Vagina (tissue), 2 donors: ENCODE data around the gene HOXB3. TPM values are rescaled to one million over a fixed set of nuclear protein-coding genes. Genes with fewer than 3 reads are reported as not detected.

Source experiments
- DNase-seq, 2 donors: peaks; one replicate each; pipeline ENCODE4 v3.0.0-alpha.2; 2017; ENCODE audit errors: extremely low spot score in 2 of 2
- H3K27ac ChIP-seq: fragments of 200-600 bp; sonication (generic); one replicate; pipeline ENCODE4 v1.5.1; 2019
- H3K27me3 ChIP-seq: fragments of 200-600 bp; sonication (generic); one replicate; pipeline ENCODE4 v1.5.1; 2019
- H3K36me3 ChIP-seq, 2 donors: fragments of 200-600 bp; sonication (generic); one replicate each; pipeline ENCODE4 v1.5.1; 2017 to 2019
- H3K4me1 ChIP-seq: fragments of 200-600 bp; sonication (generic); one replicate; pipeline ENCODE4 v1.5.1; 2019
- H3K4me3 ChIP-seq, 2 donors: fragments of 200-600 bp; sonication (generic); 1 replicate in 1 of 2; 2 replicates in 1 of 2; pipeline ENCODE4 v1.5.1; 2016 to 2019
- H3K9me3 ChIP-seq: fragments of 200-600 bp; sonication (generic); one replicate; pipeline ENCODE4 v1.5.1; 2019
- POLR2A ChIP-seq, 2 donors: fragments of 450-650 bp; IDR thresholded peaks; one replicate each; pipeline ENCODE4 v1.6.1; 2017; ENCODE audit warnings: antibody characterized with exemption in 2 of 2, mild to moderate bottlenecking in 2 of 2, moderate library complexity in 2 of 2
- POLR2AphosphoS5 ChIP-seq, 2 donors: sonication (generic); formaldehyde crosslinking; IDR thresholded peaks; one replicate each; pipeline ENCODE4 v1.9.0; 2017; ENCODE audit warnings: antibody characterized with exemption in 2 of 2, mild to moderate bottlenecking in 2 of 2, low read depth in 1 of 2; ENCODE audit not compliant: insufficient read depth in 1 of 2
- intact Hi-C: fragments of 100-400 bp; cut with DNase I; formaldehyde crosslinking; loops from one replicate; pipeline ENCODE4 v1.15.1; 2023
- total RNA-seq: library from RNA; depleted of rRNA; stranded (reverse); fragments of >200 nt; gene quantifications from one replicate; pipeline ENCODE4 v1.2.3, GENCODE V29; 2016
- TF ChIP-seq, protein P1 (sequence below), 3 experiments: fragments of 450-650 bp in 2 of 3; fragments of 200-600 bp in 1 of 3; sonication (generic) in 1 of 3; IDR thresholded peaks; one replicate each; pipeline ENCODE4 v1.5.1; 2017 to 2019; ENCODE audit warnings: antibody characterized with exemption in 3 of 3, mild to moderate bottlenecking in 2 of 3, moderate library complexity in 2 of 3

The HOXB3 gene
- total RNA-seq, 1 donor from 2014 or later, result 17.7 TPM

DNA sequence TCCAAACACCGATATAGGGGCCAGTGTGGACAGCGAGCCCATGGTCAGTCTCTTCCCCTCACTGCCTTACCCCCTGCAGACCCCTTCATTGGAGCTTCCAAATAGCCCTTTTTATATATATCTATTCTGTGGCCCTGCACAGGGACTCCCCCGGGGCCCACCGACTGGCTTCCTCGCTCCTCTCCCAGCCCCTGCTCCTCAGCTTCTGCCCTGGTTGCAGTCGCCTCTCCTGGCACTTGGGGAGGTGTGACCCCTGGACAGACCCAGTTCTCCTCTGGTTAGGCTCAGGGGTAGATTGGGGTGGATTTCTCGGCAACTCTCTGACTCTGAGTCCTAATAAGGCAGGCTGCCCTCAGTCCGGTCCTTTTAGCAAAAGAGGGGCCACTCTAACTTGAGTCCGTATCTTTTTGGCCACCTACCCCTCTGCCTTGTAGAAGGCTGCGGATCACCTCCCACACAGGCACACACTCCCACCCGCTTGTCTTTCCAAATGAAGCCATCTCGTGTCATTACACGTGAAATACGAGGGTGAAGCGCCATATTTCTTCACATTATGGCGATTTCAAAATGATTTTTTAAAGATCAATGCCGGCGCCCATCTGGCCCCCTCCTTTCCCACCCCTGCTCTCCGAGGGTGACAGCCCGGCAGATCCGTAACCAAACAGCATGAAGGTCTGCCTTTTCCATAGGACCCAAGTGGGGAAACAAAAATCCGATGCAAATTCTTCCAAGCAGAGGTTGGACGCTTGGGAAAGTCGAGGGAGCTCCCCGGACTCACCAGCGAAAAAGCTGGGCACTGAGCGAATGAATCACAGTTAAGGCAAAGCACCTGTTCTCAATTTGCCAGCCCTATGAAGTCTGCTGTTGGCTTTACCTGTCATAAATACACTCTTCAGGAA lies 37.8 kb upstream of the HOXB3 start:
- intact Hi-C loops, result no loop called here
- H3K4me1 ChIP-seq, result peaks cover 25% of the 10 kb centered on the region
- H3K27ac ChIP-seq, result no peak overlapping the region
- no peak for DNase-seq
- H3K27me3 ChIP-seq, result peaks cover 7% of the 10 kb centered on the region
- H3K9me3 ChIP-seq, result no peaks in the 10 kb centered on the region
- no peak overlapping the region for H3K4me3 ChIP-seq
- no peak for TF ChIP-seq POLR2AphosphoS5 (IDR thresholded peaks at IDR 0.05; ENCODE audit: insufficient read depth in 1 of 2, low read depth in 1 of 2)
- TF ChIP-seq, protein P1, sequence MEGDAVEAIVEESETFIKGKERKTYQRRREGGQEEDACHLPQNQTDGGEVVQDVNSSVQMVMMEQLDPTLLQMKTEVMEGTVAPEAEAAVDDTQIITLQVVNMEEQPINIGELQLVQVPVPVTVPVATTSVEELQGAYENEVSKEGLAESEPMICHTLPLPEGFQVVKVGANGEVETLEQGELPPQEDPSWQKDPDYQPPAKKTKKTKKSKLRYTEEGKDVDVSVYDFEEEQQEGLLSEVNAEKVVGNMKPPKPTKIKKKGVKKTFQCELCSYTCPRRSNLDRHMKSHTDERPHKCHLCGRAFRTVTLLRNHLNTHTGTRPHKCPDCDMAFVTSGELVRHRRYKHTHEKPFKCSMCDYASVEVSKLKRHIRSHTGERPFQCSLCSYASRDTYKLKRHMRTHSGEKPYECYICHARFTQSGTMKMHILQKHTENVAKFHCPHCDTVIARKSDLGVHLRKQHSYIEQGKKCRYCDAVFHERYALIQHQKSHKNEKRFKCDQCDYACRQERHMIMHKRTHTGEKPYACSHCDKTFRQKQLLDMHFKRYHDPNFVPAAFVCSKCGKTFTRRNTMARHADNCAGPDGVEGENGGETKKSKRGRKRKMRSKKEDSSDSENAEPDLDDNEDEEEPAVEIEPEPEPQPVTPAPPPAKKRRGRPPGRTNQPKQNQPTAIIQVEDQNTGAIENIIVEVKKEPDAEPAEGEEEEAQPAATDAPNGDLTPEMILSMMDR (IDR thresholded peaks at IDR 0.05), result no peak
- TF ChIP-seq POLR2A (IDR thresholded peaks at IDR 0.05), result no peak
- H3K36me3 ChIP-seq, result no peaks in the 10 kb centered on the region

GRCh38 chr17:48627118-48627597 lies 37.1 kb upstream of the HOXB3 start:
- TF ChIP-seq, protein P1 (IDR thresholded peaks at IDR 0.05), result no peak
- TF ChIP-seq POLR2AphosphoS5 (IDR thresholded peaks at IDR 0.05; ENCODE audit: insufficient read depth in 1 of 2, low read depth in 1 of 2) (no peak), POLR2A (IDR thresholded peaks at IDR 0.05) (no peak)
- intact Hi-C loops, result no loop called here
- DNase-seq, result no peak
- no peak overlapping the region for H3K4me3 ChIP-seq
- H3K27me3 ChIP-seq, result peaks cover 10% of the 10 kb centered on the region
- no peaks in the 10 kb centered on the region for H3K36me3 ChIP-seq
- H3K9me3 ChIP-seq, result no peaks in the 10 kb centered on the region
- H3K27ac ChIP-seq, result no peak overlapping the region
- H3K4me1 ChIP-seq, result peaks cover 25% of the 10 kb centered on the region

- Histone ChIP-seq H3K36me3 (no peaks in the 10 kb centered on the region), H3K9me3 (no peaks in the 10 kb centered on the region), H3K4me3 (peak within 1 kb of the TSS; percentile 35 to 42), H3K4me1 (peaks cover 25% of the 10 kb centered on the region), H3K27ac (no peak within 1 kb of the TSS), H3K27me3 (peaks cover 13% of the 10 kb centered on the region)
- no peak for TF ChIP-seq POLR2A (IDR thresholded peaks at IDR 0.05)
- TF ChIP-seq, protein P1 (IDR thresholded peaks at IDR 0.05), result no peak
- TF ChIP-seq POLR2AphosphoS5 (IDR thresholded peaks at IDR 0.05; ENCODE audit: insufficient read depth in 1 of 2, low read depth in 1 of 2), result no peak
- intact Hi-C loops, result no loop called here
- DNase-seq, result no peak
Measured at GRCh38 chr17:48626245-48627117, 36.4 kb upstream of the HOXB3 start, which contains the start of gene HOXB9. Gene HOXB9, minus strand, starts transcription at chr17:48626358. Its CDS starts 89 bp downstream, at chr17:48626269.

DNA sequence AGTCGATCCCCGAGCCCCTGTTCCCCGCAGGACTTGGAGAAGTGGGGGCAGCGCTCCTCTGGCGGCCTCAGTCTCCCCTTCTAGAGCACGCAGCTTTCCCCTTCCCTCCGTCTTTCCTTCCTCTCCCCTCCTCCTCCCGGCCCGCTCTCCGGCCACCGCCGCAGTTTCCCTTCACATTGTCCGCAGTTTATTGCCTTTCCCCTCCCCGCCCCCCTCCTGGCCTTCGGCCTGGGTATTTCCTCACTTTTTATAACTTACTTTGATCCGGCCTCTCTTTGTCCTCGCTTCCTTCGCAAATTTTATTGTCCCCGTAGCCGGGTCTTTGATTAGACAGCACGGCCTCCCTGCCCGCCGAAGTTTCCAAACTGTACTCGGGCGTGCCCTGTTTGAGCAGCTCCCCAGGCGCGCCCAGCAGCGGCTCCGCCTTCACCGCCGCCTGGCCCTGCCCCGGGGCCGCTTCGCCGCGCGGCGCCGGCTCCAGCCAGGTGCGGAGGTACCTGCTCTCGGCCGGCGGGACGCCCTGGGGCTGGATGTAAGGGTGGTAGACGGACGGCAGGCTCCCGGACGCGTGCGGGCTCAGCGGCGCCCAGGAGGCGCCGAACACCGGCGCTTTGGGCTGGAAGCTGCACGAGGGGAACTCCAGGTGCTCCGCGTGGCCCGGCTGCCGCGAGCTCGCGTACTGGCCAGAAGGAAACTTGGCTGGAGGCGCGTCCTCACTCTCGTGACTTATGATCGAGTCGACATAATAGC lies 35.6 kb upstream of the HOXB3 start:
- intact Hi-C loops, result no loop called here
- Histone ChIP-seq H3K4me3 (peak overlapping the region; percentile 35 to 42), H3K36me3 (no peaks in the 10 kb centered on the region), H3K9me3 (no peaks in the 10 kb centered on the region), H3K27me3 (peaks cover 13% of the 10 kb centered on the region), H3K4me1 (peaks cover 25% of the 10 kb centered on the region), H3K27ac (no peak overlapping the region)
- DNase-seq, result no peak
- no peak for TF ChIP-seq POLR2AphosphoS5 (IDR thresholded peaks at IDR 0.05; ENCODE audit: insufficient read depth in 1 of 2, low read depth in 1 of 2)
- no peak for TF ChIP-seq POLR2A (IDR thresholded peaks at IDR 0.05)
- TF ChIP-seq, protein P1 (IDR thresholded peaks at IDR 0.05), result no peak
